ENCODE data around the gene CLNK. TPM values are rescaled to one million over a fixed set of nuclear protein-coding genes. Genes with fewer than 3 reads are reported as not detected.

Gene CLNK
- total RNA-seq, 1 donor: 0.27 TPM

- DNase-seq (ENCODE audit: low read depth in 2 of 3, low spot score in 2 of 3): no peak
Measured at GRCh38 chr4:10703156-10703555, 18.6 kb upstream of the CLNK start.

DNA sequence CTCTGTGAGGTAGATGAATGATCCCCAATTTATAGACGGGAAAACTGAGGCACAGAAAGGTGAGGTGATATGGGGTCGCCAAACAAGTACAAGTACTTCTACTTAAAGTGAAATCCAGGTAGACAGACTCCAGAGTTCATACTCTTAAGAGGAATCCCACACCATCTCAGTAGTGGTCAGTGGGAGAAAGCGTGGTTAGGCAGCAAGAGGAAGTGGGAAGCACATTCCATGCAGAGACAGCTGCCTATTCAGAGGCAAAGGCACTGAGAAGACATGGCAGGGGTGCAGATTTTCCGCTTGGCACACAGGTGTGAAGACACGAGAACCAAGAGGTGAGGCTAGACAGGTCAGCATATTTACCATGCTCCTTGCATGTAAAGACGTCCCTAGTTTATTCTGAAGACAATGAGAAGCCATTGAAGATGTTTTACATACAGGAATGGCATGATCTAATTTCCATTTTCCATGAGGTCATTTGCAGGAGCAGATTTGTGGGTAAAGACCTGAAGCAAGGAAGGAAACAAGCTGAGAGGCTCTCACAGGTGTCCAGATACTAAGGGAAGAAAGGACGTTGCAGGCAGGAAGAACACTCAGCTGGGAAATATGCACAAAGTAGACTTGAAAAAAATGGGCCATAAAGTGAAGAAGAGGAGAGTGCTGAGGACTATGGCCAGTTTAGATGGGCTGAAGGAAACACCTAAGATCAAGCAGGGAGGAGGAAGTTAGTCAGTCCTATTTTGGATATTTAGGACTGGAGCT lies 17.3 kb upstream of the CLNK start:
- no peak for DNase-seq (ENCODE audit: low read depth in 2 of 3, low spot score in 2 of 3)

DNA sequence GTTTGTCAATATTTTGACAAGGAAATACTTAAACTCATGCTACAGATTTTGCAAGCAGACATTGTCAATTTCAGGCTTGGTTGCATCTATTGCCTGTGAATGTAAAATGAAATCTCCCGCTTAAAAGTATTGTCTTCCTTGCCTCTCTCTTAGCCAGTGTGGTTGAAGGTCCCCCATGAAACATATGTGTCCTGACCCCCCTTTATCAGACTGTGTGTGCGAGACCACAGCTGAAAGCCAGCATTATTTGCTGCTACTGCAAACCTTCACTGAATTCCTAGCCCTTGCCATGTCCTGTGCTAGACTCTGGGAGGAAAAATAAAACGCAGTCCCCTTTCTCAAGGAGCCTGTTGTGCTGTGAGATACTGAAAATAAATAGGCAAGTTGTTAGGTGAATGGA lies 16.6 kb upstream of the CLNK start:
- peak in 1 of 3 donors; percentile 65 for DNase-seq (ENCODE audit: low read depth in 2 of 3, low spot score in 2 of 3)

GRCh38 chr4:10698172-10698571 lies 13.6 kb upstream of the CLNK start:
- no peak for DNase-seq (ENCODE audit: low read depth in 2 of 3, low spot score in 2 of 3)

GRCh38 chr4:10697086-10697485 lies 12.5 kb upstream of the CLNK start:
- DNase-seq (ENCODE audit: low read depth in 2 of 3, low spot score in 2 of 3): no peak

GRCh38 chr4:10696253-10696652 lies 11.7 kb upstream of the CLNK start:
- no peak for DNase-seq (ENCODE audit: low read depth in 2 of 3, low spot score in 2 of 3)

DNA sequence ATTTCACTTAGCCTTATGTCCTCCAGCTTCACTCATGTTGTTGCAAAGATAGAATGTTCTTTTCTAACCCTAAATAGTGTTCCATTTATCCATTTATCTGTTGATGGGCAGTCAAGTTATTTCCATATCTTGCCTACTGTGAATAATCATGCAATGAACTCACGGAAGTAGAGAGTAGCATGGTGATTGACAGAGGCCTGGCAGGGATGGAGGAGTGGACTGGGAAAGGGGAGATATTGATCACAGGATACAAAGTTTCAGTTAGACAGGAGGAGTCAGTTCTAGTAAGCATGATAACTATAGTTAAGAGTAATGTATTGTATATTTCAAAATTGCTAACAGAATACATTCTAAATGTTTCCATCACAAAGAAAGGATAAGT lies 10.3 kb upstream of the CLNK start:
- DNase-seq (ENCODE audit: low read depth in 2 of 3, low spot score in 2 of 3): no peak

GRCh38 chr4:10694151-10694827 lies 9.7 kb upstream of the CLNK start:
- no peak for DNase-seq (ENCODE audit: low read depth in 2 of 3, low spot score in 2 of 3)

DNA sequence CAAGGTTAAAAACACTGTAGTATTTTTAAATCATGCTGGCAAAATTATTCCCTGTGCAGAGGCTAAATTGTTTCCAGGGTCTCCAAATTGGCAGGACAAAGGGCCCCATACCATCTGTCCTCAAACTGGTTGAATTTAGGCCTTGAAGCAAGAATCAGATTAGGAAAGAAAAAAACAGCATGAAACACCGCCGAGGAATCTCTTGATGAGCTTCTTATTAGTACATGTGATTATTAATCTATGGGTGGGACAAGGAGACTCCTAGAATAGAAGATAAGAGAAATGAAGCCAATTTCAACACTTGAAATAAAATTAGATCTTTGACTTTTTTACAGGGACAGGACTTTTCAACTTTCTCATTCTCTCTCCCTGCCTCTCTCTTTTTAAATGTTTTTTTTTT lies 7.1 kb upstream of the CLNK start:
- no peak for DNase-seq (ENCODE audit: low read depth in 2 of 3, low spot score in 2 of 3)

GRCh38 chr4:10690185-10690907 lies 5.8 kb upstream of the CLNK start:
- DNase-seq (ENCODE audit: low read depth in 2 of 3, low spot score in 2 of 3): peak in 1 of 3 donors; percentile 44

- peak in 1 of 3 donors; percentile 55 for DNase-seq (ENCODE audit: low read depth in 2 of 3, low spot score in 2 of 3)
Measured at GRCh38 chr4:10688846-10689245, 4.3 kb upstream of the CLNK start.

- DNase-seq (ENCODE audit: low read depth in 2 of 3, low spot score in 2 of 3): no peak
Measured at GRCh38 chr4:10688022-10688421, 3.5 kb upstream of the CLNK start.

GRCh38 chr4:10687526-10687925 lies 3.0 kb upstream of the CLNK start:
- DNase-seq (ENCODE audit: low read depth in 2 of 3, low spot score in 2 of 3): no peak

- DNase-seq (ENCODE audit: low read depth in 2 of 3, low spot score in 2 of 3): no peak
Measured at GRCh38 chr4:10682397-10682796, 2.2 kb downstream of the CLNK start.

DNA sequence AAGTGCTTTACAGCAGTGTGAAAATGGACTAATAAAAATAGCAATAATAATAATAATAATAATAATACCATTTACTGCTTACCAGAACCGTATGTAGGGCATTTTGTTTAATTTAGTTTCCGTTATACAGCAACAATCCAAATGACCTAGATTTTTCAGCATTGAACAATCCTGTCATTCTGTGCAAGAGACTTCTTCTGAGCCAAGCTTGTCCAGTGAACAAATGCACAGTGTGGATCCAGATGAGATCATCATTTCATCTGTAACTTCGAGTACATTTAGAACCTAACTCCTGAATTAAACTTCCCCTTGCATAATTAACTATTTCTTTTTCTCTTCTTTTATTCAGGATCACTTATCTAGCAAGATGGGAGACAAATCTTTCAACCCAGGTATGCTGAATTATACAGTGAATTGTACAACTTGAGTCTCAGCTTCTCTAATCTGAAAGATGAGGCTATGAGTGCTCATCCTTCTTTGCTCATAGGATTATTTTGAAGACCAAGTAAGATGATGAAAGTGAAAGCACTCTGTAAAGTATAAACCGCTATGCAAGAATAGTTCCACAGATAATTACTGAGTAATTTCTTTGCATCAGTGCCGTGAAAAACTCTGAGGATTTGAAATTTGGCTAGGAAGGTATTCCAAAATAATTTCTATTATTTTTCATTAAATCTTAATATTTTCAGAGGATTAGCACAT lies 6.6 kb downstream of the CLNK start:
- DNase-seq (ENCODE audit: low read depth in 2 of 3, low spot score in 2 of 3): peak in 1 of 3 donors; percentile 21

DNA sequence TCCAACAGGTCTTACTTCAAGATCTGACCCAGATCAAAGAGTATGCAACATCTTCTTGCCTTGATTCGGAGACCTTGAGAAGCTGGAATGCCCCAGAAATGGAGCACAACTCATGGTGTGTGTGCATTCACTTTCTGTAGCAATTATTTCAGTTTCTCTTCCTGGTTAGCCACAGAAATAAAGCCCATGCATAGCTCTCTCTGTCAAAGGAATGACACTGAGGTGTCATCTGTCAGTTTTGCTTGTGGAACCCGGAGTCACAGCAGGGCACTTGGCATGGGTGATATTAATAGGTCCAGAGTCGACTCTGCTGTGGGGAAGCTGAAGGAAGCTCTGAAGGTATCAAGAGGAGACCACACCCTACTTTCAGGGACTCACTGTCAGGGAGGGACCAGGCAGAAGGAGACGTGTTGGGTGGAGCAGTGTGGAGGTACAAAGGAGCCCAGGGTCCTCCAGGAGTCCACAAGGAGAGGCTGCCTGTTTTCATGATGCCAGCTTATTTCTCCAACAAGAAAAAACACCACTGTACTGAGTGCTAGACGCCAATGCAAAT lies 10.7 kb downstream of the CLNK start:
- no peak for DNase-seq (ENCODE audit: low read depth in 2 of 3, low spot score in 2 of 3)

DNA sequence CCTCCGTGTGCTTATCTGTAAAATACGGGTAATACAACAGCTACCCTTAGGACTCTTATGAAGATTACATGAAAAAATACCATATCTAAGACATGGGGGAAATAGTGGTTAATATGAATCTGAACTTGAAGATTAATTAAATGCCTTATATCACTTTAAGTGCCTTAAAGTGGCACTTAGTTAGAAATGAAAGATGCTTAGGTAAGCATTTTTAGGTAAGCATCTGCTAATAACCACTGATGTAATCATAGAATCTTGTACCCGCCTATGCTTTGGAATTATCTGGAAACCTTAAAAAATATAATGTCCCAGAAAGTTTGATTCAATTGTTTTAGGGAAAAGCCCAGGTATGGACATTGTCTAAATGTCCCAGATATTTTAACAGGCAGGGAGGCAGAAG lies 12.2 kb downstream of the CLNK start:
- no peak for DNase-seq (ENCODE audit: low read depth in 2 of 3, low spot score in 2 of 3)

GRCh38 chr4:10671799-10672198 lies 12.8 kb downstream of the CLNK start:
- DNase-seq (ENCODE audit: low read depth in 2 of 3, low spot score in 2 of 3): no peak

DNA sequence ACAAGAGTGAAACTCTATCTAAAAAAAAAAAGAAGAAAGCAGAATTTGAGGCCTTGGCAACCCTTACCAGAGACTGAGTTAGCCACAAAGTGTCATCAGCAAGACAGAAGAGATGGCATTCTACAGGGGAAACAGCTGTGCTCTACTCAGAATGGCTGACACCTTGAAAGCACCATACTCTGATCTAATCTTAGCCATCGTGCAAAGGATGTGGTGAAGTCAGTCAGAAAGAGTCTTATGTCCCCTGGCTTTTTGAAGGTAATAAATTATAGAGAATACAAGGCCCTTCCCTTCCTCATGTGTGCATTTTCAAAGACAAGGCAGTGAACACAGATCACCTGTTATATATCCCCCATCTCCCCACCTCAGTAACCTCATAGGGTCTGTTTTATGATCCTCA lies 13.2 kb downstream of the CLNK start:
- DNase-seq (ENCODE audit: low read depth in 2 of 3, low spot score in 2 of 3): peak in 2 of 3 donors; percentile 86 to 98

GRCh38 chr4:10670321-10670720 lies 14.2 kb downstream of the CLNK start:
- DNase-seq (ENCODE audit: low read depth in 2 of 3, low spot score in 2 of 3): no peak

All from hematopoietic multipotent progenitor cell (in vitro differentiated cells).